ENCODE data around the gene CUL4A. TPM values are rescaled to one million over a fixed set of nuclear protein-coding genes. Genes with fewer than 3 reads are reported as not detected.

The CUL4A gene
- polyA plus RNA-seq, 1 of the 3 experiments (the other 2 are of a cell fraction), result 51.2 TPM

GRCh38 chr13:113187263-113187669, 22.1 kb upstream of the CUL4A start (continued):
- TF ChIP-seq RFX5 (IDR thresholded peaks at IDR 0.05; ENCODE audit: low read length), result no peak
- no peak for TF ChIP-seq RAD21 (IDR thresholded peaks at IDR 0.05; ENCODE audit: low read length)
- peak; percentile 86 for TF ChIP-seq NFIC (IDR thresholded peaks at IDR 0.05; ENCODE audit: borderline replicate concordance)
- TF ChIP-seq GABPA (IDR thresholded peaks at IDR 0.05; ENCODE audit: low read depth), result peak; percentile 33; the same call in 1 of the 2 replicates
- TF ChIP-seq, protein P1, sequence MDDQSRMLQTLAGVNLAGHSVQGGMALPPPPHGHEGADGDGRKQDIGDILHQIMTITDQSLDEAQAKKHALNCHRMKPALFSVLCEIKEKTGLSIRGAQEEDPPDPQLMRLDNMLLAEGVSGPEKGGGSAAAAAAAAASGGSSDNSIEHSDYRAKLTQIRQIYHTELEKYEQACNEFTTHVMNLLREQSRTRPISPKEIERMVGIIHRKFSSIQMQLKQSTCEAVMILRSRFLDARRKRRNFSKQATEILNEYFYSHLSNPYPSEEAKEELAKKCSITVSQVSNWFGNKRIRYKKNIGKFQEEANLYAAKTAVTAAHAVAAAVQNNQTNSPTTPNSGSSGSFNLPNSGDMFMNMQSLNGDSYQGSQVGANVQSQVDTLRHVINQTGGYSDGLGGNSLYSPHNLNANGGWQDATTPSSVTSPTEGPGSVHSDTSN (IDR thresholded peaks at IDR 0.05), result peak; percentile 97
- TF ChIP-seq SMC3 (IDR thresholded peaks at IDR 0.05; ENCODE audit: low read depth, low read length), result no peak
- no peak for TF ChIP-seq MEF2A (IDR thresholded peaks at IDR 0.05; ENCODE audit: borderline replicate concordance, low read depth)
- TF ChIP-seq TCF12 (IDR thresholded peaks at IDR 0.05), result peak; percentile 91
- peak; percentile 99 for TF ChIP-seq JUND (IDR thresholded peaks at IDR 0.05)
- TF ChIP-seq YY1 (IDR thresholded peaks at IDR 0.05; ENCODE audit: low read depth), result no peak
- peak; percentile 64; the same call in 1 of the 2 replicates for TF ChIP-seq ZBTB33 (IDR thresholded peaks at IDR 0.05; ENCODE audit: borderline replicate concordance, low read depth)
- TF ChIP-seq SIN3A (IDR thresholded peaks at IDR 0.05; ENCODE audit: borderline replicate concordance, low read depth, low read length), result peak; percentile 85
- TF ChIP-seq POLR2AphosphoS5 (IDR thresholded peaks at IDR 0.05; ENCODE audit: low read depth, low read length), result peak; percentile 83
- peak; percentile 59; the same call in 1 of the 2 replicates for TF ChIP-seq REST (IDR thresholded peaks at IDR 0.05; ENCODE audit: low read depth, low read length)
- TF ChIP-seq, protein P2, sequence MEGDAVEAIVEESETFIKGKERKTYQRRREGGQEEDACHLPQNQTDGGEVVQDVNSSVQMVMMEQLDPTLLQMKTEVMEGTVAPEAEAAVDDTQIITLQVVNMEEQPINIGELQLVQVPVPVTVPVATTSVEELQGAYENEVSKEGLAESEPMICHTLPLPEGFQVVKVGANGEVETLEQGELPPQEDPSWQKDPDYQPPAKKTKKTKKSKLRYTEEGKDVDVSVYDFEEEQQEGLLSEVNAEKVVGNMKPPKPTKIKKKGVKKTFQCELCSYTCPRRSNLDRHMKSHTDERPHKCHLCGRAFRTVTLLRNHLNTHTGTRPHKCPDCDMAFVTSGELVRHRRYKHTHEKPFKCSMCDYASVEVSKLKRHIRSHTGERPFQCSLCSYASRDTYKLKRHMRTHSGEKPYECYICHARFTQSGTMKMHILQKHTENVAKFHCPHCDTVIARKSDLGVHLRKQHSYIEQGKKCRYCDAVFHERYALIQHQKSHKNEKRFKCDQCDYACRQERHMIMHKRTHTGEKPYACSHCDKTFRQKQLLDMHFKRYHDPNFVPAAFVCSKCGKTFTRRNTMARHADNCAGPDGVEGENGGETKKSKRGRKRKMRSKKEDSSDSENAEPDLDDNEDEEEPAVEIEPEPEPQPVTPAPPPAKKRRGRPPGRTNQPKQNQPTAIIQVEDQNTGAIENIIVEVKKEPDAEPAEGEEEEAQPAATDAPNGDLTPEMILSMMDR (IDR thresholded peaks at IDR 0.05), result no peak; the same call in 1 of the 2 replicates
- peak; percentile 39; the same call in 1 of the 2 replicates for TF ChIP-seq TAF1 (IDR thresholded peaks at IDR 0.05; ENCODE audit: borderline replicate concordance, low read depth, low read length)
- TF ChIP-seq FOXM1 (IDR thresholded peaks at IDR 0.05; ENCODE audit: low read depth), result peak; percentile 55; the same call in 1 of the 2 replicates
